Colon (tissue), 2 donors: Measurements from ENCODE around the gene ARL9.
"Not testable (repeated sequence)": the region's sequence is repeated elsewhere in the genome, so short reads cannot be mapped to it uniquely, and the experiment has no call there.

ENCODE experiments used
- FAIRE-seq: peaks from 2 replicates; lab custom pipeline; 2012; peaks lifted over from hg19 to GRCh38; lab: Jason Lieb, UNC
- donor health status: control.
- donor health status: control.

ARL9 gene

DNA sequence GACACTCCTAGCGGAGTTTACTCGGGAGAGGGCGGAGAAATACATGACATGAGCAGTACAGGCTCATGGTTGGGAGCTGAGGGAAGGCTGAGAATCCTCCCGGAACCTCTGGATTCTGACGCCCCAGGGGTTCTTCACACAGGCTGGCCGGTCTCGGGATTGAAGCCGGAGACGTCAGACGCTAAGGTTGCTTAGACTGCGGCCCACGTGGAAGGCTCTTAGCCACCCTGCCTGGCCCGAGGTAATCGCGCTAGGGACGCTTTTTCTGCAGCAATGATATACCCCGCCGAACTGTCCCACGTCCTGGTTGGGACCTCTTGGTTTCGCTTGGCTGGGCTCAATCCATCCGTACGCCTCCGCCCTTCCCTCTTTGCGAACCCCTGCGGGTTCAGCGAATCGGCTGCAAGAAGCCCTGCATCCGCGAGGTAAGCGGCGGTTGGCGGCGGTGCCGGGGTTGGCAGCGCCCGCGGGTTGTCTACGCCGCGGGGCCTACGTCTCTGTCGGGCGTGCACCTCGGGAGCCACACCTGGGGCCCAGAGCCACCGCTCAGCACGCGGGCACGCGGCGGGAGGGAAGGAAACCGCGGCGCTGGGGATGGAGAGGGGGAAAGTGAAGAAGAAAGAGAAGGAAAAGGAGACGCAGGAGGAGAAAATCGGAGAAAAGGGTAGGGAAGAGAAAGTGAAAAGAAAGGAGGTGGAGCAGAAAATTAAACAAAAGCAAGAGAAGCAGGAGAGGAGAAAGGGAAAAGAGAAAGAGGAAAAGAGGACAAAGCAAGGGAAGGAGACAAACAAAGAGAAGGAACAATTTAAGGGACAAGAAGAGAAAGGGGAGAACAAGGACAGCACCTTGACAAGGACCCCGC, at the start of gene ARL9:
TSS of gene ARL9 (plus strand) at position 523 of the 862 bp plus-strand sequence. CDS start at position 595, 72 bp downstream.
- FAIRE-seq = no peak

DNA sequence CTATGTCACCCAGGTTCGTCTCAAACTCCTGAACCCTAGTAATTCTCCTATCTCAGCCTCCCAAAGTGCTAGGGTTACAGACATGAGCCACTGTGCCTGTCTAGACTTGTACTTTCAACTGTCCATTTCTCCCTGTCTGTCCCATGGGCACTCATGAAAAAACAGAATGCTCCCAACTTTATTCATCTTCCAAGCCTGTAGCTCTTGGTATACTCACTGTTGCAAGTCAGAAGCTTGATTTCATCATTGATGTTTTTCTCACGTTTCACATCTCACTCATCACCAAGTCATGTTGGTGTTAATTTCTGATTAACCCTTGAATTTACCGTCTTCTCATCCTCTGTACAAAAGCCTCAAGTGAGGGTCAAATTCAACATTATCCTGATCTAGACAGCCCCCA, 45.5 kb upstream of the ARL9 start:
- no peak for FAIRE-seq

GRCh38 chr4:56462157-56462556, 43.4 kb upstream of the ARL9 start:
- no peak for FAIRE-seq

GRCh38 chr4:56463711-56464110, 41.9 kb upstream of the ARL9 start:
- FAIRE-seq = no peak

GRCh38 chr4:56464581-56464980, 41.0 kb upstream of the ARL9 start:
- no peak for FAIRE-seq

GRCh38 chr4:56465599-56466295, 39.8 kb upstream of the ARL9 start:
- no peak for FAIRE-seq

- not testable (repeated sequence) for FAIRE-seq
Observed at GRCh38 chr4:56466296-56466761, 39.3 kb upstream of the ARL9 start.

GRCh38 chr4:56466910-56467283, 38.7 kb upstream of the ARL9 start:
- FAIRE-seq = no peak

GRCh38 chr4:56467284-56468096, 38.1 kb upstream of the ARL9 start, which contains the start of gene SRP72:
Gene SRP72, plus strand, starts transcription at chr4:56467617. Its CDS starts 19 bp downstream, at chr4:56467636.
- no peak for FAIRE-seq

DNA sequence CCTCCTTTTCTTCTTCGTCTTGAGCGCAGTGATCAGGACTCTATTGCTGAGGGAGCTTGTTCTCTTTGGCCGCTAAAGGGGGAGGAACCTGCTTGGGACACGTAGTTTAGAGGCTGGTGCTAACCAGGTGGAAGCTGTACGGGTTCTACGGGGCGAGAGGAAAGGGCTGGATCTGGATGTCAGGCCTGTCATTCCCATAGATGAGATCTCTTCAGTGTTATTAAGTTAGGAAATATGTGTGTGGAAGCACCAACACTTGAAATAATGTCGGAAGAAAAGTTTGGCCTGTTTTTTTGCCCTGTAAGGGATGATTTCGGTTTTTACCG, 37.5 kb upstream of the ARL9 start:
- FAIRE-seq = no peak

DNA sequence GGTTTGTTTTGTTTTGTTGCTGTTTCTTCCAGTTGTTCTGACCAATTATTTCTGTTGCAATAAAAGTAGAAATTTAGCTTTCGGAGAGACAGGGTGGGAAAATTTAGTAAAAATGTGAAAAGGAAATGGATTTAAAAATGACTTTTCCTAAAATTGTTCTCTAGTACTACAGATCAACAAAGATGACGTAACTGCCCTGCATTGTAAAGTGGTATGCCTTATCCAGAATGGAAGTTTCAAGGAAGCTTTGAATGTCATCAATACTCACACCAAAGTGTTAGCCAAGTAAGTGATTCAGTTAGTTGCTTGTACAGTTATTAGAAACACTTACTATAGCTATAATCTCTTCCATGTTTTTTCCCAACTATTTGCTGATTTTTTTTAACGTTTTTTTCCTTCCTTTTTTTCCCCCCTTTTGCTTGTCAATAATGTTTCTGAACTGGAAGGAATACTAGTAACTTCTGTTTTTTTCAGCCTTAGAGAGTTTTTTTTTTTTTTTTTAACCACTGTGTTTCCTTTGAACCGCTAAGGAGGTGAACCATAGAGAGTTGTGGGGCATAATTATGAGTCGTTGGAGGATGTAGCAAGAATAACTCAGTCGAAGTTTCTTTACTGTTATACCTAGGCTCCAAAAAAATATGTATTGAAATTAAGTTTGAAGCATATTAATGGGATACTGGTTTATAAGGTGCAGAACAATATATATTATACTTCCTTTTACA, 35.9 kb upstream of the ARL9 start:
- no peak for FAIRE-seq

GRCh38 chr4:56475917-56476316, 29.7 kb upstream of the ARL9 start:
- no peak for FAIRE-seq

- no peak for FAIRE-seq
Observed at GRCh38 chr4:56477192-56477702, 28.3 kb upstream of the ARL9 start.

- no peak for FAIRE-seq
Observed at GRCh38 chr4:56480691-56481090, 24.9 kb upstream of the ARL9 start.

GRCh38 chr4:56496241-56496640, 9.3 kb upstream of the ARL9 start:
- no peak for FAIRE-seq

GRCh38 chr4:56511098-56511497, 5.5 kb downstream of the ARL9 start:
- FAIRE-seq = no peak

GRCh38 chr4:56512166-56512565, 6.6 kb downstream of the ARL9 start:
- no peak for FAIRE-seq

- no peak for FAIRE-seq
Observed at GRCh38 chr4:56513517-56513916, 7.9 kb downstream of the ARL9 start.

- no peak for FAIRE-seq
Observed at GRCh38 chr4:56530269-56531148, 24.9 kb downstream of the ARL9 start.

- no peak for FAIRE-seq
Observed at GRCh38 chr4:56531149-56531770, 25.7 kb downstream of the ARL9 start.
